ENCODE measurements around the gene KLRC3.

Gene KLRC3

DNA sequence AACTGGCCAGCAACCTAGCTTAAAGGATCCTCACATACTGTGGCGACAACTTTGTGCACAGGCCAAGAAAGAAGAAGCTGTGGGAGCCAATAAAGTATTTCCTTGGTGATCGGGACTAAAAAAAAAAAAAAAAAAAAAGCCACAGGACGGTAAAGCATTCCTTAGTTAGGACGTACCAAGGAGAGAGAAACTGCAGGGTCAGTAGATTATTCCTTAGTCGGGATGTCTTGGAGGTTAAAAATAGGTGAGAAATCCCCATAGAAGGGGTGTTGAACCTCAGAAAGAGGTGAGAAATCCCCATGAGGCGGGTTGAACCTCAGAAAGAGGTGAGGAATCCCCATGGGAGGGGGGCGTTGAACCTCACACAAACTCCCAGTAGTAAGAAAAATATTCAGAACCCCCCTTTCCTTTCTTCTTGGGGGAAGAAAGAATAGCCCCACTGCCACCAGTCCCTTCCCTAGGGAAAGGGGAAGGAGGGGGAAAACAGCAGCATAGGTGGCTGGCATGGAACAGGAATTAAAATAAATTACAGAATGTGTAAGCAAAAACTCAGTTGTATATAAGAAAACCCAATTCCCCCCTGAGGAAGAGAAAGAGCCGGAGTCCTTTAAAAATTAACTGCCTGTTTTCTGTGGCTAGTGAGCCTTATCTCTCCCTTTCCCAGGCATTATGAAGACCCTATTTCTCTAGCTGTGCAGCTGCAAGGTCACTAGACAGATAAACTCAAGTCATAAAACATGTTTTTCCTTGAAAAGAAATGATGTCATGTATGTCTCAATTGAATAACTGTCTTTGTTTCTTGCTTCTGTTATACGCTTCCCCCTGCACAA is 57.4 kb downstream of the KLRC3 start:
- DNase-seq (ENCODE audit: extremely low spot score), result no peak
- ChIA-PET POLR2A (interaction anchor here (0.9 to 2.8 kb wide), 5 partner anchors 33 to 149 kb away, joined by 3 to 15 read pairs (median 3); partner anchors contain the start of gene GABARAPL1), CTCF (no interaction called here)
- TF ChIP-seq ZNF384 (IDR thresholded peaks at IDR 0.05) (peak; percentile 90), CTBP1 (IDR thresholded peaks at IDR 0.05; ENCODE audit: borderline replicate concordance) (0 out of 2 replicates have a peak, but pooled peaks have one; percentile 15), FOXK2 (IDR thresholded peaks at IDR 0.05) (no peak)

- CTCF ChIA-PET, result no interaction called here
- POLR2A ChIA-PET, result no interaction called here
These were observed 58.1 kb downstream of the KLRC3 start for GRCh38 chr12:10362325-10362724.

More at GRCh38 chr12:10362325-10362724, 58.1 kb downstream of the KLRC3 start:
- TF ChIP-seq PKNOX1 (IDR thresholded peaks at IDR 0.05) (no peak), SP1 (IDR thresholded peaks at IDR 0.05) (no peak), SUZ12 (IDR thresholded peaks at IDR 0.05) (no peak), BHLHE40 (IDR thresholded peaks at IDR 0.05; ENCODE audit: borderline replicate concordance) (no peak), TARDBP (IDR thresholded peaks at IDR 0.05) (no peak), ZNF384 (IDR thresholded peaks at IDR 0.05) (no peak), LEF1 (IDR thresholded peaks at IDR 0.05; ENCODE audit: borderline replicate concordance) (no peak), FOXA1 (IDR thresholded peaks at IDR 0.05) (no peak), FOXK2 (IDR thresholded peaks at IDR 0.05) (no peak), HDGF (IDR thresholded peaks at IDR 0.05; ENCODE audit: borderline replicate concordance) (no peak)
- DNase-seq (ENCODE audit: extremely low spot score), result no peak

Data from HEK293T (cell line).